ENCODE measurements around the gene BCAR3. TPM values are rescaled to one million over a fixed set of nuclear protein-coding genes. Genes with fewer than 3 reads are reported as not detected.

BCAR3 gene
- total and polyA plus RNA-seq, 2 donors from 2014 or later = 25.4 to 28.4 TPM

DNA sequence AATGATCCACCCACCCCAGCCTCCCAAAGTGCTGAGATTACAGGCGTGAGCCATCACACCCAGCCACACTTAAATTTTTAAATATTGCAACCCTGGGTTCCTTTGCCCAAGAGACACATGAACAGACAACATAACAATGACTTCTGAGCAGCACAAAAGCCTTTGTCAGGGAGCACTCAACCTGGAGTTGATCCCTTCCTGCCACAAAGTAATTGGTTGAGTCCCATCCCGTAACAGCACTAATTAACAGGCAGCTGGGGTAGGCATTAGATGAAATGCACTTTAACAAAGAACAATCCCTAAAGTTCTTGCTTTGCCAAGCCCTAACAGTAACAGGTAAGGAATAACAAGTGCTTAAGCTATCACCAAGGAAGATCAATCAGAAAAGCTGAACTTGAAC is 5.9 kb upstream of the BCAR3 start:
- Histone ChIP-seq H3K27ac (ENCODE audit: low read depth in 2 of 2, low read length in 2 of 2) (no peak overlapping the region), H3K9ac (ENCODE audit: low read length in 3 of 3) (no peak overlapping the region), H3K27me3 (ENCODE audit: control insufficient read depth, insufficient read depth, low read length) (no peaks in the 10 kb centered on the region), H3K4me1 (ENCODE audit: control insufficient read depth in 2 of 3, insufficient read depth in 2 of 3, low read depth in 1 of 3, low read length in 3 of 3) (peaks cover 0 to 6% (median 3%) of the 10 kb centered on the region in 3 donors), H3K4me3 (ENCODE audit: low read length in 3 of 3) (no peak overlapping the region), H3K9me3 (ENCODE audit: control insufficient read depth in 2 of 3, insufficient read depth in 1 of 3, low read length in 3 of 3) (no peaks in the 10 kb centered on the region), H3K36me3 (ENCODE audit: control insufficient read depth in 2 of 3, insufficient read depth in 3 of 3, low read length in 3 of 3) (no peaks in the 10 kb centered on the region)
- FAIRE-seq = no peak
- no peak for TF ChIP-seq CTCF (IDR thresholded peaks at IDR 0.05; ENCODE audit: borderline replicate concordance, extremely low read depth, insufficient read depth)
- intact Hi-C loops (cut with DNase I) = no loop called here
- no peak for DNase-seq

DNA sequence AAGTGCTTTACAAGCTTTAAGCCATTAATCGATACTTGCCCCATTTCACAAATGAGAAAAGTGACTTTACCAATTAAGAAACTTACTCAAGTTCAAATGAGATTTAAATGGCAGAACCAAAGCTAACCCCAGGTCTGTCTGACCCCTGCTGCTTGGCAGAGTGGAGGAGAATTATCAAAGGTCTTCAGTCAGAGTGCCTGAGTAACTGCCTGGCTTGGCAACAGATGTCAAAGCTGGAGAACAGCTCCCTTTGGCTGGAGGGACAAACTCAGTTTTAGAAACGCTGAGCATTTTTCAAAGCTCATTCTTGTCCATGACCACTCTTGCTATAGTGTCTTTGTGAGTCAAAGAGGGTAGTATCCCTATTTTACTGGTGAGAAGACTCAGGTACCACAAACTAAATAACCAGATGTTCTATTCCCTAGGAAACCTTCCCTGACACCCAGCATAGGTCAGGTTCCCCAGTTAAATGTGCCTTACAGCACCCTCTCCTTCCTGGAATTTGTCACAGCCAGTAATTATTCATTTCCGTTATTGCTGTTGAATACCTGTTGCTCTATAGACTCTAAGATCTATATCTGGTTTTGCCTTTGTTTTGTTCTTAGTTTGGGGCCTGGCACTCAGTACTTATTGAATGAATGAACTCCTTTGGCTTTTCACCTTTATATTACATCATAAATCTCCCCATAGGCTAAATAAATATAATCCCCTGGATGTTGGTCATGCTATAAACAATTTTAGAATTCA is 5.0 kb upstream of the BCAR3 start:
- intact Hi-C loops (cut with DNase I) = no loop called here
- peaks cover 0 to 4% (median 2%) of the 10 kb centered on the region in 3 donors for H3K4me1 ChIP-seq (ENCODE audit: control insufficient read depth in 2 of 3, insufficient read depth in 2 of 3, low read depth in 1 of 3, low read length in 3 of 3)
- H3K9ac ChIP-seq (ENCODE audit: low read length in 3 of 3) = no peak overlapping the region
- DNase-seq (no peak), FAIRE-seq (no peak)
- H3K36me3 ChIP-seq (ENCODE audit: control insufficient read depth in 2 of 3, insufficient read depth in 3 of 3, low read length in 3 of 3) = no peaks in the 10 kb centered on the region
- TF ChIP-seq CTCF (IDR thresholded peaks at IDR 0.05; ENCODE audit: borderline replicate concordance, extremely low read depth, insufficient read depth) = no peak
- no peak overlapping the region for H3K27ac ChIP-seq (ENCODE audit: low read depth in 2 of 2, low read length in 2 of 2)
- H3K4me3 ChIP-seq (ENCODE audit: low read length in 3 of 3) = no peak overlapping the region
- no peaks in the 10 kb centered on the region for H3K27me3 ChIP-seq (ENCODE audit: control insufficient read depth, insufficient read depth, low read length)
- H3K9me3 ChIP-seq (ENCODE audit: control insufficient read depth in 2 of 3, insufficient read depth in 1 of 3, low read length in 3 of 3) = no peaks in the 10 kb centered on the region

DNA sequence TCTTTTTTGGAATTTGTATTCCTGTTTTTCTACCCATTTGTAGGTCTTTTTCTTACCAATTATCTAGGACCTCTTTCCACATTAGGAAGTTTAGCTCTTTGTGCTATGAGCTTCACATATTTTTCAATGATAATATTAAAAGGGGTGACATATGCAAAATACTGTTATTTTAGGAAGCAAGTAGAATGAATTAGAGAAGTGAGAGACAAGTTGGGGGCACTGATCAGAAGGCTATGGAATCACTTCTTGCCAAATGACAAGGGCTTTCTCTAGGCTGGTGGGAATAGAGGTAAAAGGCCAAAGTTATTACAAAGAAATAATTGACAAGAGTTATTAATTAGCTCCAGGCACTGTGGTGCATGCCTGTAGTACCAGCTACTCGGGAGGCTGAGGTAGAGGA is 4.3 kb upstream of the BCAR3 start:
- intact Hi-C loops (cut with DNase I) = no loop called here
- H3K9me3 ChIP-seq (ENCODE audit: control insufficient read depth in 2 of 3, insufficient read depth in 1 of 3, low read length in 3 of 3) = no peaks in the 10 kb centered on the region
- FAIRE-seq (no peak), DNase-seq (no peak)
- H3K36me3 ChIP-seq (ENCODE audit: control insufficient read depth in 2 of 3, insufficient read depth in 3 of 3, low read length in 3 of 3) = no peaks in the 10 kb centered on the region
- peaks cover 0 to 4% (median 2%) of the 10 kb centered on the region in 3 donors for H3K4me1 ChIP-seq (ENCODE audit: control insufficient read depth in 2 of 3, insufficient read depth in 2 of 3, low read depth in 1 of 3, low read length in 3 of 3)
- no peaks in the 10 kb centered on the region for H3K27me3 ChIP-seq (ENCODE audit: control insufficient read depth, insufficient read depth, low read length)
- H3K9ac ChIP-seq (ENCODE audit: low read length in 3 of 3) = no peak overlapping the region
- no peak for TF ChIP-seq CTCF (IDR thresholded peaks at IDR 0.05; ENCODE audit: borderline replicate concordance, extremely low read depth, insufficient read depth)
- no peak overlapping the region for H3K27ac ChIP-seq (ENCODE audit: low read depth in 2 of 2, low read length in 2 of 2)
- H3K4me3 ChIP-seq (ENCODE audit: low read length in 3 of 3) = no peak overlapping the region

Measured in kidney (tissue), 14 donors.